ENCODE measurements around the gene SCFD2. TPM values are rescaled to one million over a fixed set of nuclear protein-coding genes. Genes with fewer than 3 reads are reported as not detected.

Gene SCFD2
- total and polyA plus RNA-seq, 2 donors (not counting 3 experiments of a cell fraction or from before 2014, with no cell fraction given): 12.3 to 22.8 TPM

- no peak overlapping the region for H2AFZ ChIP-seq (ENCODE audit: low read depth, low read length)
- ChIA-PET CTCF (no interaction called here), POLR2A (no interaction called here)
- TF ChIP-seq POLR2A (IDR thresholded peaks at IDR 0.05; ENCODE audit: low read depth, low read length) (no peak), MYC (IDR thresholded peaks at IDR 0.05; ENCODE audit: low read depth, low read length) (no peak), POLR2AphosphoS5 (IDR thresholded peaks at IDR 0.05; ENCODE audit: insufficient read depth, low read depth, low read length) (no peak), EZH2 (IDR thresholded peaks at IDR 0.05; ENCODE audit: borderline replicate concordance, low read depth, low read length, severe bottlenecking) (no peak), CTCF (IDR thresholded peaks at IDR 0.05; ENCODE audit: extremely low read depth in 1 of 2, insufficient read depth in 1 of 2, low read depth in 1 of 2, low read length in 2 of 2) (no peak), FOS (IDR thresholded peaks at IDR 0.05; ENCODE audit: borderline replicate concordance, insufficient read depth, low read length) (no peak), JUN (IDR thresholded peaks at IDR 0.05; ENCODE audit: borderline replicate concordance, insufficient read depth, insufficient read length, low read depth) (no peak), MAX (IDR thresholded peaks at IDR 0.05; ENCODE audit: insufficient read depth, insufficient read length) (no peak), GATA2 (IDR thresholded peaks at IDR 0.05; ENCODE audit: insufficient read depth, insufficient read length, low read depth, low read length) (no peak)
- H3K4me3 ChIP-seq (replicated peaks in 1 of 3; ENCODE audit: insufficient read depth in 1 of 3, low read depth in 1 of 3, low read length in 3 of 3): no peak overlapping the region
- H3K36me3 ChIP-seq (ENCODE audit: control insufficient read depth in 2 of 2, extremely low read depth in 1 of 2, insufficient read depth in 2 of 2, low read length in 2 of 2): no peaks in the 10 kb centered on the region
- no peaks in the 10 kb centered on the region for H4K20me1 ChIP-seq (replicated peaks; ENCODE audit: control insufficient read depth, extremely low read depth, insufficient read depth, low read length)
- no peaks in the 10 kb centered on the region for H3K79me2 ChIP-seq (ENCODE audit: control insufficient read depth, insufficient read depth, low read length)
- no peak overlapping the region for H3K27ac ChIP-seq (ENCODE audit: insufficient read depth, low read depth, low read length)
- no peak for FAIRE-seq
- no peak for DNase-seq (ENCODE audit: low read depth, low spot score)
- H3K9ac ChIP-seq (replicated peaks; ENCODE audit: extremely low read depth, insufficient read depth, low read length): no peak overlapping the region
- peaks cover 11% of the 10 kb centered on the region for H3K4me1 ChIP-seq (ENCODE audit: control insufficient read depth, extremely low read depth, insufficient read depth, low read length)
- dilution Hi-C loops (cut with MboI; ENCODE audit: extremely low pct_ligation_motif_present, low sequenced_read_pairs) (no loop called here), intact Hi-C loops (cut with micrococcal nuclease) (no loop called here)
- no peaks in the 10 kb centered on the region for H3K9me3 ChIP-seq (replicated peaks; ENCODE audit: control insufficient read depth, insufficient read depth, low read length)
- no TSS peak for BruUV-seq (replicated peaks)
- H3K4me2 ChIP-seq (ENCODE audit: insufficient read depth, low read length): no peak overlapping the region
- H3K27me3 ChIP-seq (ENCODE audit: control insufficient read depth in 2 of 2, insufficient read depth in 2 of 2, low read length in 2 of 2): no peaks in the 10 kb centered on the region
- no peaks in the 10 kb centered on the region for H3K9me1 ChIP-seq (replicated peaks; ENCODE audit: control insufficient read depth, extremely low read depth, insufficient read depth, low read length)
These were observed 367.4 kb downstream of the SCFD2 start for GRCh38 chr4:52998413-52998812.
